RKO (cell line): ENCODE data around the gene MPZL1.
A peak's percentile ranks its signal among the peaks of the same experiment; 100 is the strongest.
"Not testable (repeated sequence)": the region's sequence is repeated elsewhere in the genome, so short reads cannot be mapped to it uniquely, and the experiment has no call there.

Experiments
- DNase-seq: peaks from one replicate; pipeline ENCODE4 v3.0.0-alpha.2; 2016; ENCODE audit warnings: low spot score

MPZL1 gene

GRCh38 chr1:167781558-167781957 lies 59.8 kb downstream of the MPZL1 start:
- no peak for DNase-seq

GRCh38 chr1:167782946-167783345 lies 61.2 kb downstream of the MPZL1 start:
- DNase-seq: no peak

- DNase-seq: no peak
These were observed 63.2 kb downstream of the MPZL1 start for GRCh38 chr1:167784876-167785550.

- DNase-seq: no peak
These were observed 64.7 kb downstream of the MPZL1 start for GRCh38 chr1:167786502-167786901.

- DNase-seq: no peak
These were observed 67.7 kb downstream of the MPZL1 start for GRCh38 chr1:167789501-167789900.

- no peak for DNase-seq
These were observed 68.3 kb downstream of the MPZL1 start for GRCh38 chr1:167790117-167790516.

GRCh38 chr1:167791281-167792187 lies 69.8 kb downstream of the MPZL1 start:
- DNase-seq: no peak

- no peak for DNase-seq
These were observed 70.4 kb downstream of the MPZL1 start for GRCh38 chr1:167792188-167792565.

GRCh38 chr1:167794043-167794442 lies 72.3 kb downstream of the MPZL1 start:
- no peak for DNase-seq

GRCh38 chr1:167795810-167796740 lies 74.3 kb downstream of the MPZL1 start:
- no peak for DNase-seq

- DNase-seq: peak; percentile 93
These were observed 75.2 kb downstream of the MPZL1 start for GRCh38 chr1:167797015-167797414.

GRCh38 chr1:167798952-167799351 lies 77.2 kb downstream of the MPZL1 start:
- DNase-seq: no peak

- no peak for DNase-seq
These were observed 78.0 kb downstream of the MPZL1 start for GRCh38 chr1:167799747-167800146.

GRCh38 chr1:167800251-167800650 lies 78.5 kb downstream of the MPZL1 start:
- DNase-seq: no peak

GRCh38 chr1:167802235-167802634 lies 80.5 kb downstream of the MPZL1 start:
- DNase-seq: no peak

GRCh38 chr1:167803358-167804207 lies 81.8 kb downstream of the MPZL1 start:
- peak; percentile 96 for DNase-seq

- no peak for DNase-seq
These were observed 83.3 kb downstream of the MPZL1 start for GRCh38 chr1:167805041-167805556.

GRCh38 chr1:167806235-167806634 lies 84.5 kb downstream of the MPZL1 start:
- DNase-seq: not testable (repeated sequence)

GRCh38 chr1:167806676-167807075 lies 84.9 kb downstream of the MPZL1 start:
- DNase-seq: not testable (repeated sequence)

- DNase-seq: peak; percentile 53
These were observed 86.3 kb downstream of the MPZL1 start for GRCh38 chr1:167808104-167808503.

GRCh38 chr1:167808690-167809089 lies 86.9 kb downstream of the MPZL1 start:
- no peak for DNase-seq
